ENCODE results near the gene MUCL3. TPM values are rescaled to one million over a fixed set of nuclear protein-coding genes. Genes with fewer than 3 reads are reported as not detected.

The MUCL3 gene
- total RNA-seq, 1 donor from 2014 or later = not detected

- Histone ChIP-seq H3K4me3 (ENCODE audit: insufficient read depth, low read depth, low read length) (no peak overlapping the region), H2AFZ (ENCODE audit: low read depth, low read length) (no peak overlapping the region), H3K9me3 (ENCODE audit: insufficient read depth, low read depth, low read length) (no peaks in the 10 kb centered on the region), H3K79me2 (ENCODE audit: insufficient read depth, low read length) (peaks cover 32% of the 10 kb centered on the region), H3K27me3 (ENCODE audit: insufficient read depth, low read length) (no peaks in the 10 kb centered on the region), H4K20me1 (ENCODE audit: insufficient read depth, low read length) (peaks cover 31% of the 10 kb centered on the region), H3K4me2 (ENCODE audit: low read length) (no peak overlapping the region), H3K9ac (ENCODE audit: low read length) (no peak overlapping the region), H3K27ac (ENCODE audit: low read depth, low read length) (no peak overlapping the region), H3K4me1 (ENCODE audit: insufficient read depth, low read length) (peaks cover 23% of the 10 kb centered on the region), H3K36me3 (ENCODE audit: insufficient read depth, low read length) (peaks cover 4% of the 10 kb centered on the region)
- FAIRE-seq = no peak
- no peaks in the 10 kb centered on the region for H3K9me3 Mint-ChIP-seq (ENCODE audit: unreplicated experiment)
- no peaks in the 10 kb centered on the region for H3K27me3 Mint-ChIP-seq (ENCODE audit: low read depth, unreplicated experiment)
- TF ChIP-seq CTCF (IDR thresholded peaks at IDR 0.05; ENCODE audit: insufficient read depth, low read depth, low read length) = no peak
- TF ChIP-seq EZH2 (IDR thresholded peaks at IDR 0.05; ENCODE audit: insufficient read depth, low read length) = no peak
- no peak for DNase-seq (ENCODE audit: low read depth)
- H3K4me3 Mint-ChIP-seq (ENCODE audit: unreplicated experiment) = no peak overlapping the region
- H3K27ac Mint-ChIP-seq (ENCODE audit: unreplicated experiment) = peak overlapping the region; percentile 28
- H3K4me1 Mint-ChIP-seq (ENCODE audit: low read depth, unreplicated experiment) = peaks cover 26% of the 10 kb centered on the region
- H3K36me3 Mint-ChIP-seq (ENCODE audit: low read depth, unreplicated experiment) = peaks cover 41% of the 10 kb centered on the region
Observed at GRCh38 chr6:30891816-30892538, 48.8 kb upstream of the MUCL3 start.

GRCh38 chr6:30893001-30893591 lies 47.7 kb upstream of the MUCL3 start:
- no peak overlapping the region for H3K4me2 ChIP-seq (ENCODE audit: low read length)
- DNase-seq (ENCODE audit: low read depth) (no peak), FAIRE-seq (no peak)
- H4K20me1 ChIP-seq (ENCODE audit: insufficient read depth, low read length) = peaks cover 31% of the 10 kb centered on the region
- H3K36me3 ChIP-seq (ENCODE audit: insufficient read depth, low read length) = peaks cover 4% of the 10 kb centered on the region
- no peak overlapping the region for H3K4me3 Mint-ChIP-seq (ENCODE audit: unreplicated experiment)
- H3K4me1 Mint-ChIP-seq (ENCODE audit: low read depth, unreplicated experiment) = peaks cover 22% of the 10 kb centered on the region
- H3K27me3 Mint-ChIP-seq (ENCODE audit: low read depth, unreplicated experiment) = no peaks in the 10 kb centered on the region
- H3K27ac Mint-ChIP-seq (ENCODE audit: unreplicated experiment) = no peak overlapping the region
- H3K9me3 Mint-ChIP-seq (ENCODE audit: unreplicated experiment) = no peaks in the 10 kb centered on the region
- no peak overlapping the region for H2AFZ ChIP-seq (ENCODE audit: low read depth, low read length)
- H3K4me1 ChIP-seq (ENCODE audit: insufficient read depth, low read length) = peaks cover 17% of the 10 kb centered on the region
- H3K27me3 ChIP-seq (ENCODE audit: insufficient read depth, low read length) = no peaks in the 10 kb centered on the region
- no peak overlapping the region for H3K4me3 ChIP-seq (ENCODE audit: insufficient read depth, low read depth, low read length)
- no peak overlapping the region for H3K27ac ChIP-seq (ENCODE audit: low read depth, low read length)
- TF ChIP-seq EZH2 (IDR thresholded peaks at IDR 0.05; ENCODE audit: insufficient read depth, low read length) (no peak), CTCF (IDR thresholded peaks at IDR 0.05; ENCODE audit: insufficient read depth, low read depth, low read length) (no peak)
- no peaks in the 10 kb centered on the region for H3K9me3 ChIP-seq (ENCODE audit: insufficient read depth, low read depth, low read length)
- peaks cover 44% of the 10 kb centered on the region for H3K36me3 Mint-ChIP-seq (ENCODE audit: low read depth, unreplicated experiment)
- peaks cover 21% of the 10 kb centered on the region for H3K79me2 ChIP-seq (ENCODE audit: insufficient read depth, low read length)
- H3K9ac ChIP-seq (ENCODE audit: low read length) = no peak overlapping the region

GRCh38 chr6:30893666-30894065 lies 47.1 kb upstream of the MUCL3 start:
- H4K20me1 ChIP-seq (ENCODE audit: insufficient read depth, low read length) = peaks cover 29% of the 10 kb centered on the region
- DNase-seq (ENCODE audit: low read depth) (no peak), FAIRE-seq (no peak)
- Mint-ChIP-seq H3K36me3 (ENCODE audit: low read depth, unreplicated experiment) (peaks cover 48% of the 10 kb centered on the region), H3K27me3 (ENCODE audit: low read depth, unreplicated experiment) (no peaks in the 10 kb centered on the region), H3K4me1 (ENCODE audit: low read depth, unreplicated experiment) (peaks cover 16% of the 10 kb centered on the region), H3K4me3 (ENCODE audit: unreplicated experiment) (no peak overlapping the region), H3K9me3 (ENCODE audit: unreplicated experiment) (no peaks in the 10 kb centered on the region), H3K27ac (ENCODE audit: unreplicated experiment) (no peak overlapping the region)
- TF ChIP-seq CTCF (IDR thresholded peaks at IDR 0.05; ENCODE audit: insufficient read depth, low read depth, low read length) (no peak), EZH2 (IDR thresholded peaks at IDR 0.05; ENCODE audit: insufficient read depth, low read length) (no peak)
- H3K4me2 ChIP-seq (ENCODE audit: low read length) = no peak overlapping the region
- no peak overlapping the region for H3K4me3 ChIP-seq (ENCODE audit: insufficient read depth, low read depth, low read length)
- no peak overlapping the region for H3K9ac ChIP-seq (ENCODE audit: low read length)
- no peaks in the 10 kb centered on the region for H3K9me3 ChIP-seq (ENCODE audit: insufficient read depth, low read depth, low read length)
- H2AFZ ChIP-seq (ENCODE audit: low read depth, low read length) = no peak overlapping the region
- H3K27me3 ChIP-seq (ENCODE audit: insufficient read depth, low read length) = no peaks in the 10 kb centered on the region
- no peak overlapping the region for H3K27ac ChIP-seq (ENCODE audit: low read depth, low read length)
- peaks cover 11% of the 10 kb centered on the region for H3K4me1 ChIP-seq (ENCODE audit: insufficient read depth, low read length)
- H3K79me2 ChIP-seq (ENCODE audit: insufficient read depth, low read length) = peaks cover 19% of the 10 kb centered on the region
- peaks cover 4% of the 10 kb centered on the region for H3K36me3 ChIP-seq (ENCODE audit: insufficient read depth, low read length)

All from astrocyte (in vitro differentiated cells and primary cell).